ENCODE measurements around the gene BMERB1.

DNA sequence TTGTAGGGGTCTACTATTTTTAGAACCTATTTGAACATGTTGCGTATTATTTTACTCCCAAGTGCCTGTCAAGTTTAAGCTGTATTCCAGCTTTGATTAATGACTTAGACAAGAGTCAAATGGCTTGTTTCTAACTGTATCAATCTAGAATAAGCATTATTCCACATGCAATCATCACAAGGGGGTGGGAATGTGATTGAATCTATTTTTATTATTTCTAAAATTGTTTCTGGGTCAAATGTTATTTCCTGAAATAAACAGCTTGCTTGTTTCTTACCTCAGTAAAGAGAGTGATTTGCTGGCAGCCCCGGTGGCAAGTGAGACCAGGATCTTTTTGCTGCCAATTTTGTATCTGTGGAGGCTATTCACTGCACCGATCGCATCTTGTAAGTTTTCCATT lies 187.1 kb downstream of the BMERB1 start:
- TF ChIP-seq, protein P1, sequence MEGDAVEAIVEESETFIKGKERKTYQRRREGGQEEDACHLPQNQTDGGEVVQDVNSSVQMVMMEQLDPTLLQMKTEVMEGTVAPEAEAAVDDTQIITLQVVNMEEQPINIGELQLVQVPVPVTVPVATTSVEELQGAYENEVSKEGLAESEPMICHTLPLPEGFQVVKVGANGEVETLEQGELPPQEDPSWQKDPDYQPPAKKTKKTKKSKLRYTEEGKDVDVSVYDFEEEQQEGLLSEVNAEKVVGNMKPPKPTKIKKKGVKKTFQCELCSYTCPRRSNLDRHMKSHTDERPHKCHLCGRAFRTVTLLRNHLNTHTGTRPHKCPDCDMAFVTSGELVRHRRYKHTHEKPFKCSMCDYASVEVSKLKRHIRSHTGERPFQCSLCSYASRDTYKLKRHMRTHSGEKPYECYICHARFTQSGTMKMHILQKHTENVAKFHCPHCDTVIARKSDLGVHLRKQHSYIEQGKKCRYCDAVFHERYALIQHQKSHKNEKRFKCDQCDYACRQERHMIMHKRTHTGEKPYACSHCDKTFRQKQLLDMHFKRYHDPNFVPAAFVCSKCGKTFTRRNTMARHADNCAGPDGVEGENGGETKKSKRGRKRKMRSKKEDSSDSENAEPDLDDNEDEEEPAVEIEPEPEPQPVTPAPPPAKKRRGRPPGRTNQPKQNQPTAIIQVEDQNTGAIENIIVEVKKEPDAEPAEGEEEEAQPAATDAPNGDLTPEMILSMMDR (conservative IDR thresholded peaks at IDR 0.05; ENCODE audit: low read depth in 2 of 2) = no peak
- TF ChIP-seq POLR2AphosphoS5 (IDR thresholded peaks at IDR 0.05; ENCODE audit: low read depth) (no peak), EZH2 (IDR thresholded peaks at IDR 0.05; ENCODE audit: low read depth, unreplicated experiment) (no peak), CREB1 (CRISPR knock-in tag; IDR thresholded peaks at IDR 0.05; ENCODE audit: low read depth) (no peak), JUNB (IDR thresholded peaks at IDR 0.05; ENCODE audit: unreplicated experiment) (no peak), NANOG (IDR thresholded peaks at IDR 0.05; ENCODE audit: borderline replicate concordance) (no peak), EZH2phosphoT487 (IDR thresholded peaks at IDR 0.05; ENCODE audit: unreplicated experiment) (no peak), ZNF331 (CRISPR knock-in tag; IDR thresholded peaks at IDR 0.05; ENCODE audit: low read depth) (no peak)
- TF ChIP-seq, protein P2, sequence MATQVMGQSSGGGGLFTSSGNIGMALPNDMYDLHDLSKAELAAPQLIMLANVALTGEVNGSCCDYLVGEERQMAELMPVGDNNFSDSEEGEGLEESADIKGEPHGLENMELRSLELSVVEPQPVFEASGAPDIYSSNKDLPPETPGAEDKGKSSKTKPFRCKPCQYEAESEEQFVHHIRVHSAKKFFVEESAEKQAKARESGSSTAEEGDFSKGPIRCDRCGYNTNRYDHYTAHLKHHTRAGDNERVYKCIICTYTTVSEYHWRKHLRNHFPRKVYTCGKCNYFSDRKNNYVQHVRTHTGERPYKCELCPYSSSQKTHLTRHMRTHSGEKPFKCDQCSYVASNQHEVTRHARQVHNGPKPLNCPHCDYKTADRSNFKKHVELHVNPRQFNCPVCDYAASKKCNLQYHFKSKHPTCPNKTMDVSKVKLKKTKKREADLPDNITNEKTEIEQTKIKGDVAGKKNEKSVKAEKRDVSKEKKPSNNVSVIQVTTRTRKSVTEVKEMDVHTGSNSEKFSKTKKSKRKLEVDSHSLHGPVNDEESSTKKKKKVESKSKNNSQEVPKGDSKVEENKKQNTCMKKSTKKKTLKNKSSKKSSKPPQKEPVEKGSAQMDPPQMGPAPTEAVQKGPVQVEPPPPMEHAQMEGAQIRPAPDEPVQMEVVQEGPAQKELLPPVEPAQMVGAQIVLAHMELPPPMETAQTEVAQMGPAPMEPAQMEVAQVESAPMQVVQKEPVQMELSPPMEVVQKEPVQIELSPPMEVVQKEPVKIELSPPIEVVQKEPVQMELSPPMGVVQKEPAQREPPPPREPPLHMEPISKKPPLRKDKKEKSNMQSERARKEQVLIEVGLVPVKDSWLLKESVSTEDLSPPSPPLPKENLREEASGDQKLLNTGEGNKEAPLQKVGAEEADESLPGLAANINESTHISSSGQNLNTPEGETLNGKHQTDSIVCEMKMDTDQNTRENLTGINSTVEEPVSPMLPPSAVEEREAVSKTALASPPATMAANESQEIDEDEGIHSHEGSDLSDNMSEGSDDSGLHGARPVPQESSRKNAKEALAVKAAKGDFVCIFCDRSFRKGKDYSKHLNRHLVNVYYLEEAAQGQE (IDR thresholded peaks at IDR 0.05; ENCODE audit: unreplicated experiment) = no peak
